Hepatocyte (in vitro differentiated cells): Measurements from ENCODE around the gene TAX1BP1. TPM values are rescaled to one million over a fixed set of nuclear protein-coding genes. Genes with fewer than 3 reads are reported as not detected.

Experiments used
- DNase-seq: peaks from one replicate; pipeline ENCODE4 v3.0.0-alpha.2; 2016; ENCODE audit warnings: low spot score
- H2AFZ ChIP-seq: fragments of 200-600 bp; sonication (generic); 2 replicates; pipeline ENCODE4 v1.6.0; 2016; ENCODE audit warnings: antibody characterized with exemption, mild to moderate bottlenecking
- H3K27ac ChIP-seq: fragments of 200-600 bp; sonication (generic); 2 replicates; pipeline ENCODE4 v1.5.1; 2016; ENCODE audit warnings: mild to moderate bottlenecking
- H3K27me3 ChIP-seq: fragments of 200-600 bp; sonication (generic); 2 replicates; pipeline ENCODE4 v1.6.1; 2016
- H3K36me3 ChIP-seq: fragments of 200-600 bp; sonication (generic); replicated peaks from 2 replicates; pipeline ENCODE4 v1.5.1; 2016; ENCODE audit warnings: low read depth; ENCODE audit not compliant: insufficient read depth
- H3K4me1 ChIP-seq: fragments of 200-600 bp; sonication (generic); 2 replicates; pipeline ENCODE4 v1.5.1; 2016; ENCODE audit warnings: mild to moderate bottlenecking, moderate library complexity; ENCODE audit not compliant: insufficient read depth
- H3K4me2 ChIP-seq: fragments of 200-600 bp; sonication (generic); 2 replicates; pipeline ENCODE4 v1.6.0; 2016
- H3K4me3 ChIP-seq: fragments of 200-600 bp; sonication (generic); 2 replicates; pipeline ENCODE4 v1.5.1; 2016; ENCODE audit warnings: mild to moderate bottlenecking
- H3K79me2 ChIP-seq: fragments of 200-600 bp; sonication (generic); 2 replicates; pipeline ENCODE4 v1.6.0; 2017; ENCODE audit warnings: mild to moderate bottlenecking
- H3K9me2 ChIP-seq: fragments of 200-600 bp; sonication (generic); replicated peaks from 2 replicates; pipeline ENCODE4 v1.6.0; 2017; ENCODE audit warnings: mild to moderate bottlenecking; ENCODE audit not compliant: insufficient read depth
- H3K9me3 ChIP-seq: fragments of 200-600 bp; sonication (generic); 2 replicates; pipeline ENCODE4 v1.5.1; 2016; ENCODE audit warnings: low read depth, mild to moderate bottlenecking
- H4K20me1 ChIP-seq: fragments of 200-600 bp; sonication (generic); 2 replicates; pipeline ENCODE4 v1.6.0; 2016; ENCODE audit warnings: mild to moderate bottlenecking; ENCODE audit not compliant: insufficient read depth, poor library complexity, severe bottlenecking
- CTCF ChIP-seq: fragments of 200-600 bp; sonication (generic); IDR thresholded peaks from 2 replicates; pipeline ENCODE4 v1.5.1; 2016; ENCODE audit warnings: antibody characterized with exemption, mild to moderate bottlenecking; ENCODE audit not compliant: poor library complexity
- EZH2 ChIP-seq: fragments of 200-600 bp; sonication (generic); IDR thresholded peaks from 2 replicates; pipeline ENCODE4 v1.6.1; 2016; ENCODE audit warnings: antibody characterized with exemption, mild to moderate bottlenecking, borderline replicate concordance
- EZH2phosphoT487 ChIP-seq: fragments of 200-600 bp; sonication (generic); IDR thresholded peaks from one replicate; pipeline ENCODE4 v1.6.1; 2018; ENCODE audit warnings: antibody characterized with exemption, mild to moderate bottlenecking, low read depth, moderate library complexity; ENCODE audit not compliant: unreplicated experiment, severe bottlenecking
- WGBS: methylation state at CpG from one replicate; pipeline ENCODE4 v1.1.6; 2016; ENCODE audit warnings: low lambda C conversion rate; ENCODE audit errors: missing lambda C conversion rate; 5-methylcytosine and 5-hydroxymethylcytosine counted together
- polyA plus RNA-seq: library from polyadenylated mRNA; unstranded; fragments of >200 nt; fragmentation: Nextera tagmentation; extraction: Ambion mirVana; gene quantifications from 2 replicates; pipeline ENCODE4 v1.2.1, GENCODE V29; 2016
- total RNA-seq: library from RNA; depleted of rRNA; stranded (reverse); fragments of >200 nt; gene quantifications from 2 replicates; pipeline ENCODE4 v1.2.3, GENCODE V29; 2014

Gene TAX1BP1
- total and polyA plus RNA-seq, 2 experiments from 2014 or later: 104 to 110 TPM

- Histone ChIP-seq H3K4me2 (no peak overlapping the region), H3K9me2 (no peaks in the 10 kb centered on the region), H2AFZ (no peak overlapping the region), H3K79me2 (no peaks in the 10 kb centered on the region), H3K4me1 (peaks cover 3% of the 10 kb centered on the region), H3K27ac (no peak overlapping the region), H3K4me3 (no peak overlapping the region), H3K36me3 (no peaks in the 10 kb centered on the region), H3K27me3 (no peaks in the 10 kb centered on the region), H3K9me3 (no peaks in the 10 kb centered on the region), H4K20me1 (no peaks in the 10 kb centered on the region)
- no peak for TF ChIP-seq EZH2
- TF ChIP-seq EZH2phosphoT487: no peak
- no peak for TF ChIP-seq CTCF
- DNase-seq: no peak
- 95% methylated on average over 9 of the region's 9 CpGs for WGBS
Observed at GRCh38 chr7:27875061-27875460, 135.1 kb downstream of the TAX1BP1 start.

GRCh38 chr7:27875832-27876231, 135.9 kb downstream of the TAX1BP1 start:
- TF ChIP-seq CTCF (no peak), EZH2phosphoT487 (no peak), EZH2 (no peak)
- WGBS: 94% methylated on average over 2 of the region's 2 CpGs
- Histone ChIP-seq H3K4me2 (no peak overlapping the region), H3K4me1 (peaks cover 3% of the 10 kb centered on the region), H3K9me3 (no peaks in the 10 kb centered on the region), H4K20me1 (no peaks in the 10 kb centered on the region), H3K27me3 (no peaks in the 10 kb centered on the region), H2AFZ (no peak overlapping the region), H3K79me2 (no peaks in the 10 kb centered on the region), H3K27ac (no peak overlapping the region), H3K36me3 (no peaks in the 10 kb centered on the region), H3K4me3 (no peak overlapping the region), H3K9me2 (no peaks in the 10 kb centered on the region)
- DNase-seq: no peak

GRCh38 chr7:27876756-27877155, 136.8 kb downstream of the TAX1BP1 start:
- Histone ChIP-seq H3K9me2 (no peaks in the 10 kb centered on the region), H3K4me1 (peaks cover 3% of the 10 kb centered on the region), H2AFZ (no peak overlapping the region), H4K20me1 (no peaks in the 10 kb centered on the region), H3K27ac (no peak overlapping the region), H3K36me3 (no peaks in the 10 kb centered on the region), H3K4me3 (no peak overlapping the region), H3K79me2 (no peaks in the 10 kb centered on the region), H3K27me3 (no peaks in the 10 kb centered on the region), H3K4me2 (no peak overlapping the region), H3K9me3 (no peaks in the 10 kb centered on the region)
- no peak for DNase-seq
- no peak for TF ChIP-seq EZH2phosphoT487
- TF ChIP-seq EZH2: no peak
- TF ChIP-seq CTCF: no peak
- WGBS: 92% methylated on average over 8 of the region's 8 CpGs

Other genes with a start within 250 kb of the TAX1BP1 start
- gene HIBADH, start 77.3 kb upstream of the TAX1BP1 start, total RNA-seq: 64.9 and 65.5 TPM in 2 replicates
- gene HIBADH, start 77.3 kb upstream of the TAX1BP1 start, polyA plus RNA-seq: 52.1 and 56.1 TPM in 2 replicates